Tibial nerve (tissue), 4 donors: ENCODE data around the gene COPZ1.

Experiments
- EP300 ChIP-seq, 2 donors: sonication (generic); formaldehyde crosslinking; IDR thresholded peaks; one replicate each; pipeline ENCODE4 v1.6.1; 2017; ENCODE audit warnings: antibody characterized with exemption in 2 of 2, mild to moderate bottlenecking in 1 of 2
- POLR2A ChIP-seq, 2 donors: fragments of 450-650 bp; IDR thresholded peaks; one replicate each; pipeline ENCODE4 v1.6.1; 2017; ENCODE audit warnings: antibody characterized with exemption in 2 of 2, mild to moderate bottlenecking in 2 of 2, moderate library complexity in 2 of 2
- TF ChIP-seq, protein P1 (sequence below), 5 experiments: fragments of 200-600 bp in 3 of 5; fragments of 450-650 bp in 2 of 5; sonication (generic) in 3 of 5; IDR thresholded peaks; one replicate each; pipeline ENCODE4 v1.5.1; 2016 to 2019; ENCODE audit warnings: antibody characterized with exemption in 5 of 5, mild to moderate bottlenecking in 3 of 5, moderate library complexity in 2 of 5

DNA sequence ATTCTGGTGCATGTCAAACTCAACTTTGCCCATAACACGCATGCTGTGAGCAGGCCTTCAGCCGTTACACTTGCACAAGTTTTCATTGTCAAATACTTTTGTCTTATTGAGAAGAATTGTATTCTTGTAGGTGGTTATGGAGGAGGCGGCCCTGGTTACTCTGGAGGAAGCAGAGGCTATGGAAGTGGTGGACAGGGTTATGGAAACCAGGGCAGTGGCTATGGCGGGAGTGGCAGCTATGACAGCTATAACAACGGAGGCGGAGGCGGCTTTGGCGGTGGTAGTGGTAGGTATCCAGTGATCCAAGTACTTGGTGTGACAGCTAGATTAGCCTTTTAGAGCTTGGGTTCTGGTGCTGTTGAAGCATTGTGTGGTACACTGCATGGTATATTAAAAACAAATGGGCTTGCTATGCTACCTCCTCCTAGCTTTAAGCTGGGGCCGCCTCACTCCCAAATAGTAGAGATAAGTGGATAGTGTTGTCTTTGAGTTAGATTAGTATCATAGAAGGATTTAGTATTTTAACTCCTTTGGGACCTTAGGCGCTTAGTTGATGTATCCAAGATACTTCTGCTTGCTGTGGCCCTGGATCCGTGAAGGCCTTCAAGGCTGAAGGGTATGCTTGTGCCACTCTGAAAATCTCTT lies 41.9 kb upstream of the COPZ1 start:
- TF ChIP-seq, protein P1, sequence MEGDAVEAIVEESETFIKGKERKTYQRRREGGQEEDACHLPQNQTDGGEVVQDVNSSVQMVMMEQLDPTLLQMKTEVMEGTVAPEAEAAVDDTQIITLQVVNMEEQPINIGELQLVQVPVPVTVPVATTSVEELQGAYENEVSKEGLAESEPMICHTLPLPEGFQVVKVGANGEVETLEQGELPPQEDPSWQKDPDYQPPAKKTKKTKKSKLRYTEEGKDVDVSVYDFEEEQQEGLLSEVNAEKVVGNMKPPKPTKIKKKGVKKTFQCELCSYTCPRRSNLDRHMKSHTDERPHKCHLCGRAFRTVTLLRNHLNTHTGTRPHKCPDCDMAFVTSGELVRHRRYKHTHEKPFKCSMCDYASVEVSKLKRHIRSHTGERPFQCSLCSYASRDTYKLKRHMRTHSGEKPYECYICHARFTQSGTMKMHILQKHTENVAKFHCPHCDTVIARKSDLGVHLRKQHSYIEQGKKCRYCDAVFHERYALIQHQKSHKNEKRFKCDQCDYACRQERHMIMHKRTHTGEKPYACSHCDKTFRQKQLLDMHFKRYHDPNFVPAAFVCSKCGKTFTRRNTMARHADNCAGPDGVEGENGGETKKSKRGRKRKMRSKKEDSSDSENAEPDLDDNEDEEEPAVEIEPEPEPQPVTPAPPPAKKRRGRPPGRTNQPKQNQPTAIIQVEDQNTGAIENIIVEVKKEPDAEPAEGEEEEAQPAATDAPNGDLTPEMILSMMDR (IDR thresholded peaks at IDR 0.05), result no peak
- TF ChIP-seq POLR2A (IDR thresholded peaks at IDR 0.05), result no peak
- TF ChIP-seq EP300 (IDR thresholded peaks at IDR 0.05), result no peak
